Epithelial cell of prostate (primary cell): ENCODE measurements around the gene ZFYVE28.

ENCODE experiments used
- DNase-seq: peaks from one replicate; pipeline ENCODE4 v3.0.0-alpha.2; 2011; ENCODE audit warnings: low read depth, low spot score
- H3K27ac ChIP-seq: fragments of 450-650 bp; 2 replicates; pipeline ENCODE4 v1.5.1; 2017; ENCODE audit warnings: mild to moderate bottlenecking

ZFYVE28 gene

GRCh38 chr4:2266821-2267220 is 151.6 kb downstream of the ZFYVE28 start:
- DNase-seq: no peak
- no peak overlapping the region for H3K27ac ChIP-seq

GRCh38 chr4:2266181-2266580 is 152.3 kb downstream of the ZFYVE28 start:
- no peak overlapping the region for H3K27ac ChIP-seq
- DNase-seq: no peak

DNA sequence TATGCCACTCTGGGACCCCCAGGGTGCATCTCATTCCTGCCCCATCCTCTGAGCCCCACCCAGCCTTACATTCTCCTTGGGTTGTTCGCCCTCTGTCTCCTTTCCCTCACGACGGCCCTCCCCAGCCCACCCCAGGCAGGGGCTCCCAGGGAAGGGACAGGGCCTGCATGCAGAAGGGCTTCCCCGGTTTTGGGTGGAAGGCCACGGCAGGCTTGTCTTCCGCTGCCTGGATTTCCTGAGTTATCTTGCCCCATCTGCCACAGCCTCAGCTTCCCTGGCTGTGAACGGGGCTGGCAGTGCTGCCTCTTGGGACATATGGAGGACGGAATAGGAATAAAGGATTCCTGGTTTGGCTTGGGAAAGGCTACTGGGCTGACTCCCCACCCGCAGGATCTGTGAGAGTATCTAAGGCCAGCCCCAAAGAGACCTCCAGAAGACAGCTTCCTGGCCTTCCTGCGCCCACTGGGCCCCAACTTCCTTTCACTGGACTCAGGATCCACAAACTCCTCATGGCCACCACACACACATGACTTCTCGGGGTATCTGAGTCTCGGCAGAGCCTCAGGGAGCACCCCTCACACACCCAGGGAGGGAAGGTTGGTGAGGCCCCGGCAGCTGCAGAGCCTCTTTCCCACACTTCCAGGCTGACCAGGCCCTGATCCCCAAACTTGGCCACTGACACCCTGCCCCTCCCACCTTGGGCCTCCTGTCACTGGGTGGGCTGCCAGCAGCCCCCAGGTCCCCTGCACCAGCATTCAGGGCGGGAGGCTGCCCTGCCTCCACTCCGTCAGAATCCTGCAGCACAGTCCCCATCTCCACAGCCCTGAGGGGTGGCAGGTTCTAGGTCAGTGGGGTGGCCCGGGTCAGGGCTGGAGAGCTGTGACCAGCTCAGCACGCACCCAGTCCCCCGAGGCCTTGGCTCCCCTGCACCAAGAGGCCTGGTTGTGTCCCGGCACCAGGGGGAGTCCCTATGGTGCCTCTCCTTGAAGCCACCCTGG is 153.0 kb downstream of the ZFYVE28 start:
- no peak overlapping the region for H3K27ac ChIP-seq

GRCh38 chr4:2264481-2265041 is 153.9 kb downstream of the ZFYVE28 start:
- H3K27ac ChIP-seq: no peak overlapping the region
- DNase-seq: no peak

More for the DNA sequence above, 153.0 kb downstream of the ZFYVE28 start:
- no peak for DNase-seq

DNA sequence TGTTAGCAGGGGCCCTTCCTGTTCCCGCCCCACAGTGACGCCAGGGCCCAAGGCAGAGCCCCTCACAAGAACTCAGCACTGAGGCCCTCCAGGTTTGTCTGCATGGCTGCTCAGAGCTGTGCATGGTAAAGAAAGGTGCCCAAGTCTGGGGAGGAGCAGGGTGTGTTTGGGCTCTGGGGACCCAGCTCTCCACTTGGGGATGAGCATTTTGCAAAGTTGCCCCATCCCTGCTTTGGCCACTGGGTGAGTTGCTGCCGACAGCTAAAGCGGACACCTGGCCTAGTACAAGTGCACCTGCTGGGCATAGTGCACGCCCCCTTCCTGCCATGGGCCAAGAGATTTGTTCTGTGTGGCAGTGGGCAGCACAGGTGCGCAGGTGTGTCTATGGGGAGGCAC is 154.5 kb downstream of the ZFYVE28 start:
- no peak for DNase-seq
- H3K27ac ChIP-seq: no peak overlapping the region

DNA sequence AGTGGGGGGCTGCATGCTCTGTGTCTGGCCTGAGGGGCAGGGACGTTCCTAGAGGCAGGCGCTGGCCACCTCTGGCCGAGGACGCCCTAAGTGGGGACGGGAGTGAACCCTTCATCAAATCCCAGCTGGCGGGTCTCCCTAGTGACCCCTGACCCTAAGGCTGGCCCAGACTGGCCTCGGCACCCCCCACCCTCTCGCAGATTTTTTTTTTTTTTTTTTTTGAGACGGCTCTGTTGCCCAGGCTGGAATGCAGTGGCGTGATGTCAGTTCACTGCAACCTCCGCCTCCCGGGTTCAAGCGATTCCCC is 155.5 kb downstream of the ZFYVE28 start:
- H3K27ac ChIP-seq: no peak overlapping the region
- DNase-seq: no peak

- peak; percentile 99 for DNase-seq
- H3K27ac ChIP-seq: peak overlapping the region; percentile 49
These were observed 156.1 kb downstream of the ZFYVE28 start for GRCh38 chr4:2262145-2262943.

GRCh38 chr4:2261853-2262144 is 156.6 kb downstream of the ZFYVE28 start, which contains the start of gene MXD4:
Gene MXD4, minus strand, starts transcription at chr4:2262109. Its CDS starts 129 bp downstream, at chr4:2261980.
- peak within 1 kb of the TSS; percentile 49 for H3K27ac ChIP-seq
- no peak for DNase-seq

- DNase-seq: no peak
These were observed 157.2 kb downstream of the ZFYVE28 start for GRCh38 chr4:2261110-2261852.

DNA sequence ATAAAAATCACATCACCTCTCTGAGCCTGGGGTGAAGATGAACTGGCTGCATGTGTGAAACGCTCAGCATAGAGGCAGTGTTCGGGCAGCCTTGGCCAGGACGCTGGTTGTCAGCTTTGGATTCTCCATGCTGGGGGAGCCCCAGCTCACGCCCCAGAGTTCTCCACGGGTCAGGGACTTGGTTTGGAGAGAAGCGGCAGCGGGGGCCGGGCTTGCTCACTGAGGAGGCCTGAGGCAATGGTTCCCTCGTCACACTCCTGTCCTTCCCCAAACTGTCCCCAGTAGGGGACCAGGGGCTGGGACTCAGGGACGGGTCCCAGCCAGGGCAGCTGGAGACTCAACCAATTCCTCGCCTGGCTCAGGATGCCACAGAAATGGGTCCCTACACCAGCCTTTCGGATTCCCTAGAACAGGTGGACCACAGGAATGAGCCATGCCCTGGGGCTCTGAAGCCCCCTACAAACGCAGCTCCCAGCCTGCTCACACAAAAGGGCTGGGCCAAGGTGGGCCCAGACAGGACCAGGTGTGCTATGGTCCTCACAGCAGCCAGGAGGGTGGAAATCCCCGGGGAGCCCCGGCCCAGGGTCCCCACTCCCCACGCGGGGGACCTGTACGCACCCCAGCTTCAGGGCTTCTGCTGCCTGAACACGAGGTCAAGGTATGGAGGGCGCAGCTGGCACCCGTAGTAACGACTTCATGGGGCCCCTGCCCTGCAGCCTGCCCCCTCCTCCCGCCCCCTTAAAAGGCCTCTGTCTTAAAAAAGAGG is 157.9 kb downstream of the ZFYVE28 start:
- no peak for DNase-seq
- no peak overlapping the region for H3K27ac ChIP-seq

More at GRCh38 chr4:2261110-2261852, 157.2 kb downstream of the ZFYVE28 start:
- H3K27ac ChIP-seq: peak overlapping the region; percentile 49

GRCh38 chr4:2259541-2260343 is 158.7 kb downstream of the ZFYVE28 start:
- DNase-seq: no peak
- no peak overlapping the region for H3K27ac ChIP-seq

DNA sequence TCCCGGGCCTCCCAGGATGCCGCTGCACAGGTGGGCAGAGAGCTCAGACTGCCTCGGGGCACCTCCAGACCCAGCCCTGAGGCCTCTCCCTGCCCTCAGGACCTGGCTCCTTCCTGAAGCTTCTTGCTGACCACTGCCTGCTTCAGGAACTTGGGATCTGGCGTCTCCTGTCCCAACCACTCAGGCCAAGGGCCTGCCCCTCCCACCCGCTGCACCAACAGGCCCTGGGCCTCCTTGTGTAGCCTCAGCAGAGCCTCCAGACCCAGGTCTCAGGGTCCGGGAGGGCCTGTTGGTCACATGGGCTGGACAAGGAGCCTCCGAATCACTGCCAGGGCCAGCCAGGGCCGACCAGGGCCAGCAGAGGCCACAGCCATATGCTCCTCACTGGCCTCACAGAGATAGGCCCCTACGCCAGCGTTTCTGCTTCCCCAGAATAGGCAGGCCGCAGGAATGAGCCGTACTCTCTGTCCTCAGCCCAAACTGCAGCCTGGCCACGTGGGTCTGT is 159.4 kb downstream of the ZFYVE28 start:
- no peak for DNase-seq
- H3K27ac ChIP-seq: no peak overlapping the region

DNA sequence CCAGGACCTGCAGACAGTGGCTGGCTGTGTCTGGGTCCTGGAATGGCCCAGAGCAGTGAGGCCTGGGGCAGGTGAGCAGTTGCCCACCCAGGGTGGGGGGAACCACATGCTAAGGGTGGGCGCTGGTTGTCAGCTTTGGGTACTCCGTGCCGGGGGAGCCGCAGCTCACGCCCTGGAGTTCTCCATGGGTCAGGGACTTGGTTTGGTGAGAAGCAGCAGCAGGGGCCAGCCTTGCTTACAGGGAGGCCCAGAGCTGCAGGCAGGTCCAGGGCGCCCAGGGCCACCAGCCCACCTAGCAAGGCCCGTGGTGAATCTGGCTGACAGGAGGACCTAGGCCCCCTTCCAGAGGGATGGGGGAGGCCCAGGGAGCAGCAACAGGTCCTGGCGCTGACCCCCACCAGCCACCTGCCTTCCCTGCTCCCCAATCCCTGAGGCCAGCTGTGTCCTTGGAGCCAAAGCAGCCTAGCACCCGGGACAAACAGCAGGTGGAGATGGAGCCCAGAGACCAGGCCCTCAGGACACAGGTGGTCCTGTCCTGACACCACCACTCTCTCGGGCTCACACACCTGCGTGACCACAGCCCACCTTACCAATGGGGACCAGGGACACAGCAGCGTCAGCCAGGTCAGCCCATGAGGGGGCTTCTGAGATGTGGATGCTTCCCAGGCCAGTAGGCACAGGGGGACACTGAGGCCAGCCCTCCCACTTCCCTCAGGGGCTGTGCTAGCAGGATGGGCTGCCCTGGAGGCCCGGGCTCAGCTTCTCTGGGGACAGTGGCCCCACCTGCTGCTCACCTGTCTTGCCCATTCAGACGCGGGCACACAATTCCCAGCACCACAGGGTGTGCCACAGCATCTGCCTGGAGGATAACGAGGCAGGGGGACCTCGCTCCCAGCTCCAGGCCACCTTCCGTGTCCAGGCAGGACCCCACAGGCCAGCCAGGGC is 160.1 kb downstream of the ZFYVE28 start:
- H3K27ac ChIP-seq: no peak overlapping the region
- DNase-seq: no peak

- no peak for DNase-seq
- H3K27ac ChIP-seq: no peak overlapping the region
These were observed 160.9 kb downstream of the ZFYVE28 start for GRCh38 chr4:2257361-2258081.

DNA sequence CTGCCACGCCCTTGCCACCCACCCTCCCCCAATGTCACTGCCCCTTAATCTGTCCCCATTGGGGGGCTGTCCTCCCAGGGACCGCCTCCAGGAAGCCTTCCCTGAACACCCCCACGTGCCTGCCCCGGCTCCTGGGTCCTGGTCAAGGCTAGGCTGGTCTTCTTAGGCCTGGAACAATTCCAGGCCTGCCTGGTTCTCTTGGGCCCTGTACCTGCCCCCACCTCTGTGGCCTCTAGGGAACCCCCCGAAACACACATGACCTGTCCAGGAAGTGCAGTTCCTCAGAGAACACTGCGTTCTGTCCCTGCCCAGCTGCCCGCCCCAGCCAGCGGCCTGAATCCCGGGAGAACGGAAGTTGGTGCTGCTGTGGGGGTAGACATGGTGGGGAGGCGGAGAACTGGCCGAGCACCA is 161.7 kb downstream of the ZFYVE28 start:
- H3K27ac ChIP-seq: no peak overlapping the region
- no peak for DNase-seq

DNA sequence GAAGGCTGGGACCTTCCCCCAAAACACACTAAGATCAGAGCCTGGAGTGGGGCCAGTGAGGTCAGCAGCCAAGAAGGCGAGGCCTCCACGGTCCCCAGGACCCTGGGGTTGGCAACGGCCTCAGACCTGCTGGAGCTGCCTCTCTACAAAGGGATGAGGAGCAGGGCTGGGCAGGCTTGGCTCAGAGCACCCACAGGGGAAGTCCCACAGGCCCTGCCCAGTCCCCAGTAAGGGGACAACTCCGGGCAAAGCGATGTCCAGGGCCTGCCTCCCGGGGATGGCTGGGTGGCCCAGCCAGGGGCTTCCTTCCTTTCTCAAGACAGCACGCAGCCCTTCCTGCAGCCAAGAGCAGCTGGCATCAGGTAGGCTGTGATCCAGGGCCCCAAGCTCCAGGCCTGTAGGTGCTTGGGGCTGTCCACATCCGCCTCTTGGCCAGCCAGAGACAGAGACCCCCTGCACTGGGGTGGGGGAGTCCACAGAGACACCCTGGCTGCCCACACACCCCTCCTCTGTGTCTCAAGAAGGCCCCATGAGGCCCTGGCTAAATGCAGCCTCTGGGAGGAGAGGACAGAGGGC is 162.2 kb downstream of the ZFYVE28 start:
- no peak for DNase-seq
- no peak overlapping the region for H3K27ac ChIP-seq
